GM12801 (cell line): ENCODE measurements around the gene FGF7.

Experiments
- CTCF ChIP-seq: IDR thresholded peaks from one replicate; pipeline ENCODE4 v1.5.1; 2011; ENCODE audit warnings: control low read depth; ENCODE audit not compliant: insufficient read length; ENCODE audit errors: extremely low read depth

FGF7 gene

GRCh38 chr15:49492151-49492550, 69.1 kb downstream of the FGF7 start:
- TF ChIP-seq CTCF, result no peak

- TF ChIP-seq CTCF, result no peak
Observed at GRCh38 chr15:49492830-49493229, 69.8 kb downstream of the FGF7 start.

GRCh38 chr15:49494842-49495241, 71.8 kb downstream of the FGF7 start:
- no peak for TF ChIP-seq CTCF

- TF ChIP-seq CTCF, result no peak
Observed at GRCh38 chr15:49495993-49496753, 73.1 kb downstream of the FGF7 start.

GRCh38 chr15:49501586-49501985, 78.5 kb downstream of the FGF7 start:
- no peak for TF ChIP-seq CTCF

GRCh38 chr15:49506341-49506740, 83.3 kb downstream of the FGF7 start:
- no peak for TF ChIP-seq CTCF

GRCh38 chr15:49507261-49507660, 84.2 kb downstream of the FGF7 start:
- TF ChIP-seq CTCF, result no peak
